GM19438 (cell line): ENCODE measurements around the gene POLG.
A peak's percentile ranks its signal among the peaks of the same experiment; 100 is the strongest.

Experiments used
- ATAC-seq: cut with Tn5 transposase; IDR thresholded peaks from one replicate; pipeline ENCODE4 v1.9.1; 2021; ENCODE audit warnings: low read depth; ENCODE audit not compliant: unreplicated experiment

The POLG gene

GRCh38 chr15:89370120-89370977 is 35.7 kb upstream of the POLG start:
- ATAC-seq = no peak

- no peak for ATAC-seq
Observed at GRCh38 chr15:89369341-89369947, 34.8 kb upstream of the POLG start.

GRCh38 chr15:89368566-89369223 is 34.1 kb upstream of the POLG start:
- ATAC-seq = no peak

- no peak for ATAC-seq
Observed at GRCh38 chr15:89367485-89368451, 33.1 kb upstream of the POLG start.

GRCh38 chr15:89366656-89367393 is 32.2 kb upstream of the POLG start:
- no peak for ATAC-seq

GRCh38 chr15:89365462-89366065 is 30.9 kb upstream of the POLG start:
- no peak for ATAC-seq

- no peak for ATAC-seq
Observed at GRCh38 chr15:89364741-89365450, 30.3 kb upstream of the POLG start.

- ATAC-seq = no peak
Observed at GRCh38 chr15:89364341-89364740, 29.7 kb upstream of the POLG start.

- no peak for ATAC-seq
Observed at GRCh38 chr15:89363770-89364169, 29.1 kb upstream of the POLG start.

GRCh38 chr15:89363133-89363532 is 28.5 kb upstream of the POLG start:
- no peak for ATAC-seq

GRCh38 chr15:89362203-89363101 is 27.8 kb upstream of the POLG start:
- ATAC-seq = no peak

GRCh38 chr15:89361451-89362202 is 27.0 kb upstream of the POLG start:
- no peak for ATAC-seq

GRCh38 chr15:89360294-89360971 is 25.8 kb upstream of the POLG start:
- no peak for ATAC-seq

- no peak for ATAC-seq
Observed at GRCh38 chr15:89359471-89360293, 25.1 kb upstream of the POLG start.

- ATAC-seq = peak; percentile 86
Observed at GRCh38 chr15:89358755-89359439, 24.3 kb upstream of the POLG start.
